Measurements from ENCODE around the gene C9orf152.

GRCh38 chr9:110257097-110257841 lies 49.3 kb upstream of the C9orf152 start:
- TF ChIP-seq SNAI2 (CRISPR knock-in tag; IDR thresholded peaks at IDR 0.05): no peak
- TF ChIP-seq CREB5 (CRISPR knock-in tag; IDR thresholded peaks at IDR 0.05; ENCODE audit: low read depth): no peak
- no peak for TF ChIP-seq OSR1 (CRISPR knock-in tag; IDR thresholded peaks at IDR 0.05)
- no peak for TF ChIP-seq ZNF70 (CRISPR knock-in tag; IDR thresholded peaks at IDR 0.05)
- TF ChIP-seq PPARA (CRISPR knock-in tag; IDR thresholded peaks at IDR 0.05; ENCODE audit: borderline replicate concordance): no peak

All from SK-N-SH treated with all-trans-retinoic acid at 6 μM for 48 hours (cell line).